Transverse colon (tissue), 4 donors: ENCODE results near the gene HOXA1. TPM values are rescaled to one million over a fixed set of nuclear protein-coding genes. Genes with fewer than 3 reads are reported as not detected.

Experiments used
- DNase-seq: peaks from one replicate; pipeline ENCODE4 v3.0.0-alpha.2; 2019
- H3K27ac ChIP-seq, 4 donors: fragments of 200-600 bp; sonication (generic); 2 replicates each; pipeline ENCODE4 v1.5.1; 2016 to 2018; ENCODE audit warnings: inconsistent platforms in 4 of 4
- H3K27me3 ChIP-seq: fragments of 200-600 bp; sonication (generic); 2 replicates; pipeline ENCODE4 v1.5.1; 2017; ENCODE audit warnings: inconsistent platforms
- H3K36me3 ChIP-seq, 4 donors: fragments of 200-600 bp; sonication (generic); 2 replicates each; pipeline ENCODE4 v1.5.1; 2017 to 2019; ENCODE audit warnings: inconsistent platforms in 4 of 4
- H3K4me1 ChIP-seq, 4 donors: fragments of 200-600 bp; sonication (generic); 2 replicates each; pipeline ENCODE4 v1.5.1; 2017 to 2020; ENCODE audit warnings: inconsistent platforms in 4 of 4
- H3K4me3 ChIP-seq, 4 donors: fragments of 200-600 bp; sonication (generic); 1 replicate in 1 of 4; 2 replicates in 3 of 4; pipeline versions ENCODE4 v1.5.1 to v1.6.1; 2017 to 2019; ENCODE audit warnings: inconsistent platforms in 4 of 4
- H3K9me3 ChIP-seq, 2 donors: fragments of 200-600 bp; sonication (generic); 2 replicates each; pipeline ENCODE4 v1.5.1; 2017 to 2019; ENCODE audit warnings: inconsistent platforms in 2 of 2
- CTCF ChIP-seq, 5 experiments: fragments of 200-600 bp in 3 of 5; fragments of 450-650 bp in 2 of 5; sonication (generic) in 3 of 5; IDR thresholded peaks; 1 replicate in 2 of 5; 2 replicates in 3 of 5; pipeline ENCODE4 v1.5.1; 2016 to 2017; ENCODE audit warnings: antibody characterized with exemption in 5 of 5, inconsistent platforms in 3 of 5, mild to moderate bottlenecking in 2 of 5, moderate library complexity in 1 of 5
- EP300 ChIP-seq: sonication (generic); formaldehyde crosslinking; IDR thresholded peaks from one replicate; pipeline ENCODE4 v1.6.1; 2017; ENCODE audit warnings: antibody characterized with exemption, low read depth
- POLR2A ChIP-seq: fragments of 450-650 bp; IDR thresholded peaks from one replicate; pipeline ENCODE4 v1.6.1; 2016; ENCODE audit warnings: antibody characterized with exemption, mild to moderate bottlenecking, moderate library complexity
- POLR2AphosphoS5 ChIP-seq, 3 donors: sonication (generic); formaldehyde crosslinking; IDR thresholded peaks; one replicate each; pipeline ENCODE4 v1.6.1; 2016; ENCODE audit warnings: antibody characterized with exemption in 3 of 3
- WGBS, 2 donors: methylation state at CpG; one replicate each; pipeline ENCODE4 v1.1.5; 2018; ENCODE audit warnings: low coverage in 1 of 2; 5-methylcytosine and 5-hydroxymethylcytosine counted together
- in situ Hi-C, 4 donors: fragments of 200-750 bp; cut with MboI; loops; one replicate each; pipeline versions ENCODE4 v1.15.0 to v1.15.1; 2017; ENCODE audit warnings: low sequenced_read_pairs in 3 of 4, low pct_ligation_motif_present in 1 of 4, low pct_unique_long_range_greater_than_20kb in 1 of 4
- intact Hi-C: fragments of 100-400 bp; cut with DNase I; formaldehyde crosslinking; loops from one replicate; pipeline ENCODE4 v1.15.1; 2023; ENCODE audit warnings: low total_unique reads
- total RNA-seq, 4 donors: library from RNA; depleted of rRNA; stranded (reverse); fragments of >200 nt; gene quantifications; one replicate each; pipeline ENCODE4 v1.1.0, GENCODE V29; 2016

The HOXA1 gene
- total RNA-seq, 4 donors from 2014 or later: 1.4 to 3.2 (median 1.8) TPM

GRCh38 chr7:27133409-27134231, 37.8 kb upstream of the HOXA1 start:
- 35 to 41% methylated on average over 18 of the region's 18 CpGs for WGBS, 2 donors
- intact Hi-C loops: no loop called here
- Histone ChIP-seq H3K4me1 (peaks cover 37 to 90% (median 86%) of the 10 kb centered on the region in 4 donors), H3K27me3 (no peaks in the 10 kb centered on the region), H3K4me3 (no peak overlapping the region), H3K9me3 (no peaks in the 10 kb centered on the region), H3K36me3 (no peaks in the 10 kb centered on the region), H3K27ac (peak overlapping the region; percentile 94 to 99 (median 96))
- DNase-seq: peak; percentile 47
- in situ Hi-C loops: no loop called here
- no peak for TF ChIP-seq EP300
- TF ChIP-seq POLR2AphosphoS5 (IDR thresholded peaks at IDR 0.05): no peak
- TF ChIP-seq CTCF (IDR thresholded peaks at IDR 0.05): no peak
- no peak for TF ChIP-seq POLR2A

GRCh38 chr7:27132978-27133377, 37.2 kb upstream of the HOXA1 start:
- Histone ChIP-seq H3K4me3 (no peak overlapping the region), H3K27ac (peak overlapping the region; percentile 94 to 99 (median 96)), H3K27me3 (no peaks in the 10 kb centered on the region), H3K4me1 (peaks cover 41 to 90% (median 86%) of the 10 kb centered on the region in 4 donors), H3K36me3 (no peaks in the 10 kb centered on the region), H3K9me3 (no peaks in the 10 kb centered on the region)
- TF ChIP-seq POLR2AphosphoS5 (IDR thresholded peaks at IDR 0.05): no peak
- TF ChIP-seq POLR2A: no peak
- no peak for TF ChIP-seq EP300
- no peak for TF ChIP-seq CTCF (IDR thresholded peaks at IDR 0.05)
- DNase-seq: no peak
- intact Hi-C loops (no loop called here), in situ Hi-C loops (no loop called here)
- WGBS, 2 donors: 35 to 44% methylated on average over 6 of the region's 6 CpGs

GRCh38 chr7:27132214-27132613, 36.4 kb upstream of the HOXA1 start:
- no peak overlapping the region for H3K4me3 ChIP-seq
- no peaks in the 10 kb centered on the region for H3K27me3 ChIP-seq
- no peak for TF ChIP-seq CTCF (IDR thresholded peaks at IDR 0.05)
- peak overlapping the region; percentile 94 to 99 (median 96) for H3K27ac ChIP-seq
- DNase-seq: no peak
- peaks cover 46 to 90% (median 86%) of the 10 kb centered on the region in 4 donors for H3K4me1 ChIP-seq
- intact Hi-C loops (no loop called here), in situ Hi-C loops (no loop called here)
- 33 to 53% methylated on average over 2 of the region's 2 CpGs for WGBS, 2 donors
- no peaks in the 10 kb centered on the region for H3K36me3 ChIP-seq
- no peaks in the 10 kb centered on the region for H3K9me3 ChIP-seq

- Histone ChIP-seq H3K4me3 (peak overlapping the region; percentile 62 to 77 (median 73)), H3K36me3 (no peaks in the 10 kb centered on the region), H3K27me3 (no peaks in the 10 kb centered on the region), H3K4me1 (peaks cover 42 to 90% (median 85%) of the 10 kb centered on the region in 4 donors), H3K9me3 (no peaks in the 10 kb centered on the region), H3K27ac (peak overlapping the region; percentile 94 to 99 (median 96))
- DNase-seq: no peak
- 26 to 37% methylated on average over 8 to 12 of the region's 12 CpGs for WGBS, 2 donors
- TF ChIP-seq CTCF (IDR thresholded peaks at IDR 0.05) (no peak), POLR2AphosphoS5 (IDR thresholded peaks at IDR 0.05) (no peak), POLR2A (no peak), EP300 (no peak)
- in situ Hi-C loops: no loop called here
- intact Hi-C loops: no loop called here
These were observed 35.6 kb upstream of the HOXA1 start for GRCh38 chr7:27131390-27131819.
